ENCODE measurements around the gene SLC6A14.

Gene SLC6A14

DNA sequence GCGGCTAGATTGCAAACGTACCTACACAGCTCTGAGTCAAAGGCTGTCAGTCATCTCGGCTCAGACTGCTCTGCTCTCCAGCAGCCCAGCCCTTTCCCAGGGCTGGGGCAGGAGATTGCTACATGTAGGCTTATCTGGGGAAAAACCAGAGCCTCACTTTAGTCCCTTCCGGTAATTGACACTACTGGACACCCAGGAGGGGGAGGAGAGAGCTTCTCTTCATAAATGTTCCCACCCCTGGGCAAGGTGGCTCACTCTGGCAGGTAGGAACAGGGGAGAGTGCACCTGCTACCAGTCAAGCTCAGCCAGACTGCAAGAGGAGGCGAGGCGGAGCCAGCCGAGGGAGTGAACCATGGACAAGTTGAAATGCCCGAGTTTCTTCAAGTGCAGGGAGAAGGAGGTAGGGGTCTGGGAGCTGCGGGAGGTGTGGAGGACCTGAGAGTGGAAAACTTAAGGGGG, at the start of gene SLC6A14:
Gene SLC6A14 (plus strand): TSS at position 249 of the 459 bp plus-strand sequence. CDS start 104 bp downstream, at position 353.
- POLR2A ChIA-PET = no interaction called here
- CTCF ChIA-PET = no interaction called here
- DNase-seq (ENCODE audit: extremely low spot score) = no peak
- TF ChIP-seq ELF4 (IDR thresholded peaks at IDR 0.05) (no peak), BHLHE40 (IDR thresholded peaks at IDR 0.05; ENCODE audit: borderline replicate concordance) (no peak), TARDBP (IDR thresholded peaks at IDR 0.05) (no peak), SP1 (IDR thresholded peaks at IDR 0.05) (no peak), ZNF384 (IDR thresholded peaks at IDR 0.05) (no peak), ARNT (IDR thresholded peaks at IDR 0.05) (no peak), NFRKB (IDR thresholded peaks at IDR 0.05) (no peak), FOXK2 (IDR thresholded peaks at IDR 0.05) (no peak), L3MBTL2 (conservative IDR thresholded peaks at IDR 0.05) (no peak), FOXA1 (IDR thresholded peaks at IDR 0.05) (no peak), PKNOX1 (IDR thresholded peaks at IDR 0.05) (no peak), HDGF (IDR thresholded peaks at IDR 0.05; ENCODE audit: borderline replicate concordance) (no peak), SUZ12 (IDR thresholded peaks at IDR 0.05) (no peak), LEF1 (IDR thresholded peaks at IDR 0.05; ENCODE audit: borderline replicate concordance) (no peak), CTBP1 (IDR thresholded peaks at IDR 0.05; ENCODE audit: borderline replicate concordance) (no peak), FOXM1 (IDR thresholded peaks at IDR 0.05; ENCODE audit: borderline replicate concordance) (no peak)

- TF ChIP-seq ARNT (IDR thresholded peaks at IDR 0.05) (no peak), HDGF (IDR thresholded peaks at IDR 0.05; ENCODE audit: borderline replicate concordance) (no peak), BHLHE40 (IDR thresholded peaks at IDR 0.05; ENCODE audit: borderline replicate concordance) (no peak), PKNOX1 (IDR thresholded peaks at IDR 0.05) (no peak), SUZ12 (IDR thresholded peaks at IDR 0.05) (no peak), NFRKB (IDR thresholded peaks at IDR 0.05) (no peak), L3MBTL2 (conservative IDR thresholded peaks at IDR 0.05) (no peak), ELF4 (IDR thresholded peaks at IDR 0.05) (no peak), FOXK2 (IDR thresholded peaks at IDR 0.05) (no peak), TARDBP (IDR thresholded peaks at IDR 0.05) (no peak), FOXA1 (IDR thresholded peaks at IDR 0.05) (no peak), ZNF384 (IDR thresholded peaks at IDR 0.05) (no peak), CTBP1 (IDR thresholded peaks at IDR 0.05; ENCODE audit: borderline replicate concordance) (no peak), LEF1 (IDR thresholded peaks at IDR 0.05; ENCODE audit: borderline replicate concordance) (no peak), FOXM1 (IDR thresholded peaks at IDR 0.05; ENCODE audit: borderline replicate concordance) (no peak), SP1 (IDR thresholded peaks at IDR 0.05) (no peak)
- ChIA-PET POLR2A (no interaction called here), CTCF (no interaction called here)
- no peak for DNase-seq (ENCODE audit: extremely low spot score)
Observed at GRCh38 chrX:116395752-116396151, 40.7 kb upstream of the SLC6A14 start.

- no peak for DNase-seq (ENCODE audit: extremely low spot score)
- ChIA-PET CTCF (interaction anchor here (0.7 kb wide), 1 partner anchor 429 kb away, joined by 3 read pairs; no protein-coding TSS in a partner anchor), POLR2A (no interaction called here)
- no peak for TF ChIP-seq NFRKB (IDR thresholded peaks at IDR 0.05)
Observed at GRCh38 chrX:116399681-116400080, 36.7 kb upstream of the SLC6A14 start.

DNA sequence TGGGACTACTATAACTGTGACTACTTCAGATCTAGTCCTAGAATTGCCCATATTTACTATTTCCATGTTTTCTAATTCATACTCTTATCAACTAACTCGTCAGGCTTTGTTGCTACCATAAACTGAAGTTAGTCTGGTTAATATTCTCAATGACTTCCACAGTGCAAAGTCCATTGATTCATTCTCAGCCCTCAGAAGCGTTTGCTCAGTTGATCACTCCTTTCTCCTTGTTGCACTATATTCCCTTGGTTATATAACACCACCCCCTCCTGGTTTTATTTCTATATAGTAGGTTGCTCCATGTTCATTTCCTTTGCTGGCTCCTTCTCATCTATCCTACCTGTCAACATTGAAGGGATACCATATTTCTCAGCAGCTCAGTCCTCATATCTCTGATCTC, 27.2 kb upstream of the SLC6A14 start:
- DNase-seq (ENCODE audit: extremely low spot score) = no peak
- ChIA-PET POLR2A (no interaction called here), CTCF (no interaction called here)
- TF ChIP-seq FOXA1 (IDR thresholded peaks at IDR 0.05) = no peak
- no peak for TF ChIP-seq NFRKB (IDR thresholded peaks at IDR 0.05)
- TF ChIP-seq SP1 (IDR thresholded peaks at IDR 0.05) = no peak
- TF ChIP-seq ELF4 (IDR thresholded peaks at IDR 0.05) = no peak
- TF ChIP-seq TARDBP (IDR thresholded peaks at IDR 0.05) = no peak
- no peak for TF ChIP-seq HDGF (IDR thresholded peaks at IDR 0.05; ENCODE audit: borderline replicate concordance)
- TF ChIP-seq FOXK2 (IDR thresholded peaks at IDR 0.05) = no peak
- no peak for TF ChIP-seq ARNT (IDR thresholded peaks at IDR 0.05)
- TF ChIP-seq BHLHE40 (IDR thresholded peaks at IDR 0.05; ENCODE audit: borderline replicate concordance) = no peak
- TF ChIP-seq CTBP1 (IDR thresholded peaks at IDR 0.05; ENCODE audit: borderline replicate concordance) = no peak
- TF ChIP-seq L3MBTL2 (conservative IDR thresholded peaks at IDR 0.05) = no peak
- no peak for TF ChIP-seq ZNF384 (IDR thresholded peaks at IDR 0.05)

- no peak for TF ChIP-seq LEF1 (IDR thresholded peaks at IDR 0.05; ENCODE audit: borderline replicate concordance)
- TF ChIP-seq NFRKB (IDR thresholded peaks at IDR 0.05) = no peak
- no peak for TF ChIP-seq ZNF384 (IDR thresholded peaks at IDR 0.05)
- no peak for TF ChIP-seq ARNT (IDR thresholded peaks at IDR 0.05)
- TF ChIP-seq FOXA1 (IDR thresholded peaks at IDR 0.05) = no peak
- TF ChIP-seq SUZ12 (IDR thresholded peaks at IDR 0.05) = no peak
- no peak for DNase-seq (ENCODE audit: extremely low spot score)
- ChIA-PET POLR2A (no interaction called here), CTCF (no interaction called here)
Observed at GRCh38 chrX:116413273-116413672, 23.1 kb upstream of the SLC6A14 start.

DNA sequence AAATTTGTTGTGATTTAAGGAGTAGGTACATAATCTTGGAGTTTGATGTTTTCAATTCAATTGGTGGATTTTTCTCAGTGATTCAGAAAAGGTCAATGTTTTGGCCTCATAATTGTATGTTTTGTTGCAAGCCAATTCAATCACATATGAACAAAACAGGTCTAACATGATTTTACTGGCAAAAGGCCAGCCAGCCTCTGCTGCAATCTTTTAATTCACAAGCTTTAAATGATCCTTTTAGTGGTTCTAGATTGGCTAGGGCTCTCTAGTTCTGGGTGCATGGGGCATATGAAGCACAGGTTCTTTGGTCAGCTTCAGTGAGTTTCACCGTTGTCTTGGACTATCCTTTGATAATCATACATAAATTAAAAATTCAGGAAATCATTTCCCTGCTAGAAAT, 19.2 kb upstream of the SLC6A14 start:
- CTCF ChIA-PET = no interaction called here
- POLR2A ChIA-PET = no interaction called here
- no peak for DNase-seq (ENCODE audit: extremely low spot score)
- TF ChIP-seq TARDBP (IDR thresholded peaks at IDR 0.05) (no peak), LEF1 (IDR thresholded peaks at IDR 0.05; ENCODE audit: borderline replicate concordance) (no peak), FOXM1 (IDR thresholded peaks at IDR 0.05; ENCODE audit: borderline replicate concordance) (no peak), ARNT (IDR thresholded peaks at IDR 0.05) (no peak), SUZ12 (IDR thresholded peaks at IDR 0.05) (no peak), SP1 (IDR thresholded peaks at IDR 0.05) (no peak), ELF4 (IDR thresholded peaks at IDR 0.05) (no peak), PKNOX1 (IDR thresholded peaks at IDR 0.05) (no peak)

- POLR2A ChIA-PET = no interaction called here
- TF ChIP-seq SP1 (IDR thresholded peaks at IDR 0.05) = no peak
- no peak for TF ChIP-seq LEF1 (IDR thresholded peaks at IDR 0.05; ENCODE audit: borderline replicate concordance)
- TF ChIP-seq CTBP1 (IDR thresholded peaks at IDR 0.05; ENCODE audit: borderline replicate concordance) = no peak
- no peak for TF ChIP-seq FOXA1 (IDR thresholded peaks at IDR 0.05)
- TF ChIP-seq FOXK2 (IDR thresholded peaks at IDR 0.05) = no peak
- TF ChIP-seq FOXM1 (IDR thresholded peaks at IDR 0.05; ENCODE audit: borderline replicate concordance) = no peak
- no peak for TF ChIP-seq NFRKB (IDR thresholded peaks at IDR 0.05)
- no peak for TF ChIP-seq ELF4 (IDR thresholded peaks at IDR 0.05)
- no peak for TF ChIP-seq HDGF (IDR thresholded peaks at IDR 0.05; ENCODE audit: borderline replicate concordance)
- no peak for TF ChIP-seq L3MBTL2 (conservative IDR thresholded peaks at IDR 0.05)
- TF ChIP-seq ARNT (IDR thresholded peaks at IDR 0.05) = no peak
- no peak for TF ChIP-seq ZNF384 (IDR thresholded peaks at IDR 0.05)
- no peak for TF ChIP-seq PKNOX1 (IDR thresholded peaks at IDR 0.05)
- TF ChIP-seq BHLHE40 (IDR thresholded peaks at IDR 0.05; ENCODE audit: borderline replicate concordance) = no peak
- no peak for TF ChIP-seq SUZ12 (IDR thresholded peaks at IDR 0.05)
- TF ChIP-seq TARDBP (IDR thresholded peaks at IDR 0.05) = no peak
- no peak for DNase-seq (ENCODE audit: extremely low spot score)
- CTCF ChIA-PET = no interaction called here
Observed at GRCh38 chrX:116417968-116418367, 18.4 kb upstream of the SLC6A14 start.
